GM13976 (cell line): ENCODE results near the gene PLOD2.

Source experiments
- DNase-seq: peaks from one replicate; pipeline ENCODE4 v3.0.0; 2012; ENCODE audit warnings: low spot score
- CTCF ChIP-seq: IDR thresholded peaks from 2 replicates; pipeline ENCODE4 v1.5.1; 2012; ENCODE audit warnings: borderline replicate concordance, mild to moderate bottlenecking; ENCODE audit not compliant: insufficient read depth; ENCODE audit errors: extremely low read depth, missing control alignments, control extremely low read depth
- in situ Hi-C: fragments of 300-500 bp; cut with MboI; formaldehyde crosslinking; loops from one replicate; pipeline ENCODE4 v1.12.0; 2022; ENCODE audit warnings: low sequenced_read_pairs, mixed read lengths, inconsistent platforms; ENCODE audit not compliant: unreplicated experiment

The PLOD2 gene

DNA sequence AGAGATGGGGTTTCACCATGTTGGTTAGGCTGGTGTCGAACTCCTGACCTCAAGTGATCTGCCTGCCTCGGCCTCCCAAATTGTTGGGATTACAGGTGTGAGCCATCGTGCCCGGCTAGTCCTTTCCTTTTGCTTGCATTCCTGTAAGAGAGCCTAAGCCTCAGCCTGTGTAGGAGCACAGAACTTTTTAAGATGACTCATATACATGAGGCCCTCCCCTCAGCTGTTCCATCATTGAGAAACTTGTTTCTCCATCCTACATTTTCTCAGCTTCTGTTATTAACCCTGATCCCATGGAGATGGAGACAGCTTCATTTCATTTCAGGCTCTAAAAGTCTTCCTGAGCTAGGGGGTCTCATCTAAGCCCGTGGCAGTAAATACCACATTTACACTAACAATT lies 123.3 kb downstream of the PLOD2 start:
- in situ Hi-C loops = no loop called here
- TF ChIP-seq CTCF = no peak
- DNase-seq = no peak

- no peak for DNase-seq
- in situ Hi-C loops = no loop called here
- TF ChIP-seq CTCF = no peak
Observed at GRCh38 chr3:146036281-146036680, 124.7 kb downstream of the PLOD2 start.

DNA sequence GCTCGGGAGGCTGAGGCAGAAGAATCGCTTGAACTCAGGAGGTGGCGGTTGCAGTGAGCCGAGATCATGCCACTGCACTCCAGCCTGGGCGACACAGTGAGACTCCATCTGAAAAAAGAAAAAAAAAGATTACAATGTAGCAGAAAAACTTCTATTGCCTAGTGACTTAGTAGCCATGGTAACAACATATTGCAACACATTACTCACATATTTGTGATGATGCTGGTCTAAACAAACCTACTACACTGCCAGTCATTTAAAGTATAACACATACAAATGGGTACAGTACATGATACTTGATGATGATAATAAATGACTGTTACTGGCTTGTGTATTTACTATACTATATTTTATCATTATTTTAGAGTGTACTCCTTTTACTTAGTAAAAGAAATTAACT lies 125.6 kb downstream of the PLOD2 start:
- no peak for TF ChIP-seq CTCF
- in situ Hi-C loops = no loop called here

DNA sequence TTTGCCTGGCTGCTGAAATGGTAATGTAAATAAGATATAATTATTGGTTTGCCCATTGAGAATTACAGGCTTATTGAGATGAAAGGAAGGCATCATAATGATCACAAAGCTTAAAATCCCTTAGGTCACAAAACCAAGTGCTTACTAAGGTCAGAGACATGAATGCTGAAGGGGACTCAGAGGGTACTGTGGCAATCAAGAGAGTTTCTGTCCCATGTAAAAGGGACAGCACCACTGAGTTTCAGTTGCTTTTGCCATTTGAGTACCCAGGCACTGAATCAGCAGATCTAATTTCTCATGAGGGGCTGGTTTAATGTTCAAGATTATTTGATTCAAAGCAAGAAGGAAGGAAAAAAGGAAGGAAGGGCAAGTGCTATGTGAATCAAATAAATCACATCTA lies 127.0 kb downstream of the PLOD2 start:
- in situ Hi-C loops = no loop called here
- TF ChIP-seq CTCF = no peak
- no peak for DNase-seq

More for the DNA sequence above, 125.6 kb downstream of the PLOD2 start:
- DNase-seq = no peak

DNA sequence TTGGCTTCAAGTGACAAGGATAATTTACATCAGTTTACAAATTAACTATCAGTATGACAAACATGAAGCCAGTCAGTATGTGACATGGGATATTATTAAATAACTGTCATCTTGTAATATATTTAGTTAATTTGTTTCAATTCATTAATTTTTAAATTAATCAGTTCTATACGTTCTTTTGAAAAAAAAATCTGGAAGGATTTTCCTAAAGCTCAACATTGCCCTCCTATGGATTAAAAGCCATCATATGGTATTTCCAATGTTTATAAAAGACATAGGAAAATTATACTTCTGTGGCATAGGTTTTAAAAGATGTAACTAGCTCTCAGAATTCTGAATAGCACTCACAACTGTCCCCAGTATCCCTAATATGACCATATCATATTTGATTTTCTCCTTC lies 134.4 kb downstream of the PLOD2 start:
- in situ Hi-C loops = no loop called here
- DNase-seq = no peak

DNA sequence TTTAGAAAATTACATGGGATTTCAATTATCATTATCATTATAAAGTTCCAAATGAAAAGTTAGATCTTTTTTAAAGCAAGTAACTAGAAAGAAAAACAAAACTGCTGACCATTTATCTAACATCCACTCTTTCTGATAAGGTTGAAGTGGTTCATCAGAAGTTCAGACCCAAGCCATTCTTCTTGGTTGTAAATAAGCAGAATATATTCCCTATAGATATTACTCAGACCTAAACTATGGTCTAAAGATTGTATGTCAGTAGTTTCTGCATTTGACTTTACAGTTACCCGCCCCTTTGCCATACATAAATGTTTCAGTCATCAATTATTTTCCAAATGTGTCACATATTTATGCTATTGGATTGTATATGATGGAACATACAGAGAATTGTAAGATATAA lies 136.7 kb downstream of the PLOD2 start:
- TF ChIP-seq CTCF = no peak
- no peak for DNase-seq
- in situ Hi-C loops = no loop called here

More for the DNA sequence above, 134.4 kb downstream of the PLOD2 start:
- no peak for TF ChIP-seq CTCF

DNA sequence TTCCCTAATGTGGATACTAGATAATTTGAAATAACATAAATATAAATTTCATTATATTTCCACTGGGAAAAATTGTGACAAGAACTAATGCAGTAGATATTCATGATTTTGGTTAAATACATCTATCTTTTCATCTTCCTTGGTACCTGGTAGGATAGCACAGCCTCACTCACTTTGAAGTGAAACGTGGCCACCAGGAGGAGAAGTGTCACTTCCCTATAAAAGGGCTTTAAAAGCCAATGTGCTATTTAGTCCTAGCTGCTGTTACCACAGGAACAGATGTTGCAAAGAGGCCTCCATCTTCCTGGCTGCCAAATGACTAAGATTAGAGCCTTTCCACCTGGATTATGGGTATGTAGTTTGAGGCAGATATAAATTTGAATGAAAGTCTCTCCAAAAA lies 140.0 kb downstream of the PLOD2 start:
- in situ Hi-C loops = no loop called here
- DNase-seq = no peak
- no peak for TF ChIP-seq CTCF
